ENCODE data around the gene FBXO36. TPM values are rescaled to one million over a fixed set of nuclear protein-coding genes. Genes with fewer than 3 reads are reported as not detected.

FBXO36 gene
- polyA plus RNA-seq, 1 donor (not counting 4 experiments of a cell fraction or from before 2014, with no cell fraction given), result 1.7 TPM

- Histone ChIP-seq H3K9me3 (ENCODE audit: control insufficient read depth, low read depth, low read length) (no peaks in the 10 kb centered on the region), H4K20me1 (ENCODE audit: control insufficient read depth, extremely low read depth, insufficient read depth, low read length) (peaks cover 9% of the 10 kb centered on the region), H3K4me1 (ENCODE audit: control insufficient read depth, extremely low read depth, insufficient read depth, low read length) (peaks cover 8% of the 10 kb centered on the region), H3K36me3 (ENCODE audit: control insufficient read depth in 2 of 2, extremely low read depth in 1 of 2, insufficient read depth in 2 of 2, low read length in 2 of 2) (peaks cover 0 to 7% of the 10 kb centered on the region in 2 experiments), H3K4me3 (ENCODE audit: control insufficient read depth in 2 of 3, extremely low read depth in 1 of 3, insufficient read depth in 2 of 3, low read depth in 1 of 3, low read length in 3 of 3) (peak overlapping the region; percentile 75 to 93 (median 90)), H3K27me3 (ENCODE audit: control insufficient read depth, extremely low read depth, insufficient read depth, low read length) (no peaks in the 10 kb centered on the region), H3K27ac (ENCODE audit: control insufficient read depth, insufficient read depth, low read length) (peak overlapping the region; percentile 51), H3K4me2 (ENCODE audit: control insufficient read depth, extremely low read depth, insufficient read depth, low read depth, low read length) (peak overlapping the region; percentile 89), H3K79me2 (ENCODE audit: control insufficient read depth, insufficient read depth, low read length) (peaks cover 71% of the 10 kb centered on the region), H3K9me1 (ENCODE audit: control insufficient read depth, extremely low read depth, insufficient read depth, low read length) (no peaks in the 10 kb centered on the region), H2AFZ (ENCODE audit: control insufficient read depth, low read length) (no peak overlapping the region), H3K9ac (ENCODE audit: control insufficient read depth, extremely low read depth, insufficient read depth, low read length) (peak overlapping the region; percentile 92)
- TF ChIP-seq EZH2 (IDR thresholded peaks at IDR 0.05; ENCODE audit: low read length), result no peak
- TF ChIP-seq CTCF (optimal IDR thresholded peaks at IDR 0.05 in 1 of 3, IDR thresholded peaks at IDR 0.05 in 1 of 3, conservative IDR thresholded peaks at IDR 0.05 in 1 of 3; ENCODE audit: extremely low read depth in 1 of 3, insufficient read depth in 2 of 3, low read length in 3 of 3), result no peak
- dilution Hi-C loops (cut with MboI; ENCODE audit: extremely low pct_ligation_motif_present, low sequenced_read_pairs), result no loop called here
- FAIRE-seq (no peak), DNase-seq (ENCODE audit: low read depth, low spot score) (no peak)
Measured at GRCh38 chr2:229920011-229920641, 2.2 kb upstream of the FBXO36 start.

- dilution Hi-C loops (cut with MboI; ENCODE audit: extremely low pct_ligation_motif_present, low sequenced_read_pairs), result no loop called here
- no peak for TF ChIP-seq EZH2 (IDR thresholded peaks at IDR 0.05; ENCODE audit: low read length)
- TF ChIP-seq CTCF (optimal IDR thresholded peaks at IDR 0.05 in 1 of 3, IDR thresholded peaks at IDR 0.05 in 1 of 3, conservative IDR thresholded peaks at IDR 0.05 in 1 of 3; ENCODE audit: extremely low read depth in 1 of 3, insufficient read depth in 2 of 3, low read length in 3 of 3), result no peak
- Histone ChIP-seq H3K27ac (ENCODE audit: control insufficient read depth, insufficient read depth, low read length) (peak overlapping the region; percentile 51), H3K4me3 (ENCODE audit: control insufficient read depth in 2 of 3, extremely low read depth in 1 of 3, insufficient read depth in 2 of 3, low read depth in 1 of 3, low read length in 3 of 3) (peak overlapping the region; percentile 90 to 94 (median 93)), H3K27me3 (ENCODE audit: control insufficient read depth, extremely low read depth, insufficient read depth, low read length) (no peaks in the 10 kb centered on the region), H4K20me1 (ENCODE audit: control insufficient read depth, extremely low read depth, insufficient read depth, low read length) (peaks cover 4% of the 10 kb centered on the region), H2AFZ (ENCODE audit: control insufficient read depth, low read length) (peak overlapping the region; percentile 43), H3K36me3 (ENCODE audit: control insufficient read depth in 2 of 2, extremely low read depth in 1 of 2, insufficient read depth in 2 of 2, low read length in 2 of 2) (peaks cover 0 to 7% of the 10 kb centered on the region in 2 experiments), H3K9ac (ENCODE audit: control insufficient read depth, extremely low read depth, insufficient read depth, low read length) (peak overlapping the region; percentile 92), H3K4me1 (ENCODE audit: control insufficient read depth, extremely low read depth, insufficient read depth, low read length) (peaks cover 8% of the 10 kb centered on the region), H3K79me2 (ENCODE audit: control insufficient read depth, insufficient read depth, low read length) (peaks cover 59% of the 10 kb centered on the region), H3K9me1 (ENCODE audit: control insufficient read depth, extremely low read depth, insufficient read depth, low read length) (no peaks in the 10 kb centered on the region), H3K9me3 (ENCODE audit: control insufficient read depth, low read depth, low read length) (no peaks in the 10 kb centered on the region), H3K4me2 (ENCODE audit: control insufficient read depth, extremely low read depth, insufficient read depth, low read depth, low read length) (peak overlapping the region; percentile 89)
- no peak for FAIRE-seq
- DNase-seq (ENCODE audit: low read depth, low spot score), result no peak
Measured at GRCh38 chr2:229921101-229921891, 1.0 kb upstream of the FBXO36 start.

Measured in keratinocyte (primary cell).